ENCODE results near the gene SLC25A41.
A peak's percentile ranks its signal among the peaks of the same experiment; 100 is the strongest.

The SLC25A41 gene

GRCh38 chr19:6433663-6434062 is at the start of gene SLC25A41:
TSS of gene SLC25A41 (minus strand) at chr19:6433763. CDS start at chr19:6433693, 70 bp downstream.
- TF ChIP-seq CTCF (conservative IDR thresholded peaks at IDR 0.05; ENCODE audit: low read depth), result no peak
- no peak within 1 kb of the TSS for H3K27ac ChIP-seq
- ChIA-PET CTCF (no interaction called here), POLR2A (ENCODE audit: low non-redundant PET) (no interaction called here)
- no peak for DNase-seq (ENCODE audit: low spot score)

DNA sequence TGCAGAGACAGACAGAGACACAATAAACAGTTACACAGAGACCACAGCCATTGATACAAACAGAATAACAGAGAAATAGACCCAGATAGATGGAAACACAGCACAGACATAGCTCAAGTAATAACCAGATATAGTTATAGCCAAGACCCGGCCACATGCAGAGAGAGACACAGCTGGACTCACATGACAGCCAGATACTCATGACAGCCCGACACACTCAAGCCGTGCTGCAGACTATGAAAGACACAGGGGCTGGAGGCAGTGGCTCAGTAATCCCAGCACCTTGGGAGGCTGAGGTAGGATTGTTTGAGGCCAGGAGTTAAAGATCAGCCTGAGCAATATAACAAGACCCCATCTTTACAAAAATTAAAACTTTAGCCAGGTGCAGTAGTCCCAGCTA is 49.7 kb upstream of the SLC25A41 start:
- ChIA-PET CTCF (no interaction called here), POLR2A (ENCODE audit: low non-redundant PET) (no interaction called here)
- H3K27ac ChIP-seq, result no peak overlapping the region
- no peak for TF ChIP-seq CTCF (conservative IDR thresholded peaks at IDR 0.05; ENCODE audit: low read depth)
- no peak for DNase-seq (ENCODE audit: low spot score)

DNA sequence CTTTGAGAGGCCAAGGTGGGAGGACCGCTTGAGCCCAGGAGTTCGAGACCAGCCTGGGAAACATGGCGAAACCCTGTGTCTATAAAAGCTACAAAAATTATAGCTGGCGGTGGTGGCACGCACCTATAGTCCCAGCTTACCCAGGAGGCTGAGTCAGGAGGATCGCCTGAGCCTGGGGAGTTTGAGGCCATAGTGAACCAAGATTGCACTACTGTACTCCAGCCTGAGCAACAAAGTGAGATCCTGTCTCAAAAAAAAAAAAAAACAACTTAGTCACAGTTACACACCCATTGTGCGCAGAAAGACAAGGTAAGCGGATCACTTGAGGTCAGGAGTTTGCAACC is 48.8 kb upstream of the SLC25A41 start:
- no peak for DNase-seq (ENCODE audit: low spot score)
- ChIA-PET CTCF (interaction anchor here (0.6 kb wide), 1 partner anchor 349 kb away, joined by 3 read pairs; no protein-coding TSS in a partner anchor), POLR2A (ENCODE audit: low non-redundant PET) (no interaction called here)
- H3K27ac ChIP-seq, result no peak overlapping the region
- no peak for TF ChIP-seq CTCF (conservative IDR thresholded peaks at IDR 0.05; ENCODE audit: low read depth)

- POLR2A ChIA-PET (ENCODE audit: low non-redundant PET), result no interaction called here
- TF ChIP-seq CTCF (conservative IDR thresholded peaks at IDR 0.05; ENCODE audit: low read depth), result peak; percentile 22
- no peak within 1 kb of the TSS for H3K27ac ChIP-seq
- no peak for DNase-seq (ENCODE audit: low spot score)
- CTCF ChIA-PET, result interaction anchor here (0.6 kb wide), 1 partner anchor 350 kb away, joined by 3 read pairs; no protein-coding TSS in a partner anchor
Observed at GRCh38 chr19:6481541-6482342, 48.2 kb upstream of the SLC25A41 start, which contains the start of gene DENND1C. TSS of gene DENND1C (minus strand) at chr19:6481787. CDS start at chr19:6481695, 92 bp downstream.

- H3K27ac ChIP-seq, result no peak overlapping the region
Observed at GRCh38 chr19:6480848-6481415, 47.4 kb upstream of the SLC25A41 start.

More at GRCh38 chr19:6480848-6481415, 47.4 kb upstream of the SLC25A41 start:
- CTCF ChIA-PET, result no interaction called here
- TF ChIP-seq CTCF (conservative IDR thresholded peaks at IDR 0.05; ENCODE audit: low read depth), result no peak
- no peak for DNase-seq (ENCODE audit: low spot score)
- POLR2A ChIA-PET (ENCODE audit: low non-redundant PET), result no interaction called here

All from RWPE1 (cell line).